Erythroblast (primary cell): Measurements from ENCODE around the gene AP1B1.

Experiments
- GATA1 ChIP-seq: IDR thresholded peaks from 2 replicates; pipeline ENCODE4 v1.6.1; 2011; ENCODE audit warnings: low read depth, mild to moderate bottlenecking, control low read depth, low read length, moderate library complexity
- POLR2A ChIP-seq: IDR thresholded peaks from 2 replicates; pipeline ENCODE4 v1.6.1; 2011; ENCODE audit warnings: mild to moderate bottlenecking, low read length

DNA sequence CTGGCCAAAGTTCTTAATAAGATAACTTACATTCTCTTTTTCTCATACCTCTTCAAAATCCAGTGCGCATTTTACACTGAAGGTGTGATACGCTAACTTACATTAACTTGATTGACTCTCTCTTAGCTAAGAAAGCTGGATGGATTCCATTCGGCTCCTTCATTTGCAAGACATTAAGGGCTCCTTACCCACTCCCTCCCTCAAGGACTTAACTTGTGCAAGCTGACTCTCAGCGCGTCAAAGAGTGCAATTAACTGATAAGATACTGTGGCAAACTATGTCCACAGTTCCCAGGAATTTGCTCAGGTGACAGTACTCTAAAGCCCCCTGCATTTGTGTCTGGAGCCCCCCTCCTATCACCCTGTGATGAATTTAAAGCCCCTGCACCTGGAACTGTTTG, 43.6 kb upstream of the AP1B1 start:
- TF ChIP-seq POLR2A (no peak), GATA1 (no peak)
